ENCODE measurements around the gene DPT. TPM values are rescaled to one million over a fixed set of nuclear protein-coding genes. Genes with fewer than 3 reads are reported as not detected.

The DPT gene
- polyA plus RNA-seq, 1 donor (not counting 4 experiments of a cell fraction or from before 2014, with no cell fraction given): not detected

DNA sequence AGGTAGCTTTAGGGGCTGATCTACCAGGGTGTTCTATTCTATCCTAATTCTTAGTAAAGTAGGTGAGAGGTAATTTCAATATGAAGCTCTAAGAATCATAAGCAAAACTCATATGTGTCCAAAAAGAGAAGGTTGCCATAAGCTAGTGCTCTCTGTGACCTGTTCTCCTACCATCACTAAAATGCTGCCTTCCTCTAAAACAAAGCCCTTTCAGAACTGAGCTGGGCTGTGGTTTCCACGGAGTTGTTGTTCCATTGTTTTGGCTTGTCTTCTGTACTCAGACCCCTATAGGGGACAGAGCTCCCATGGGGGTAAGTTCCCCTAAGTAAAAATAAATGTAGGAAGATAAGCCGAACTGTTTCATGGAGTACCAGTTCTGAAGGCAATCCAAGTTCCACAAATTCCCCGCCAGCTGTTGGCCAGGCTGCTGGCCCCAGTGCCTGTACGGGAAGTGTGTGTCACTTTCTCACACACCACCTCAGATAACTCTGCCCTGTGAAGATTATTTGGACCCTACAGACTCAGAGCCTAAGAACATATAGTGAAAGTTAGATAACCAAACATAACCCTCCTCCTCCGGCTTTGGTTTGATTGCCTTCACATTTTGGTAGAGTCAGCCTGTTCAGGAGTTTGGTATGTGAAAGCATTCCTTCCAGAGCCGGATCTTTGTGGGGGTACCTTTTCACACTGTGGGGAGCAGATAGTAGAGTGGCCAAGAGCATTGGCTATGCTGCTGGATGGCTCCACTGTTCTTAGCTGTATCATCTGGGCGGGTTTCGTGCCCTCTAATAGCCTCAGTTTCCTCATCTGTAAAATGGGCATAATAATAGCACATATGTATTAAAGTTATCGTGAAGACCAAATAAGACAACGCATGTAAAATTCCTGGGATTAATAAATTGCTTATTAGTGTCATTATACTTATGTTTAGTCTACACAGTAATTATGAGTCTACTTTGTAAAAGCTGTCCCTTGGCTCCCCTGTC lies 10.8 kb downstream of the DPT start:
- TF ChIP-seq, protein P1, sequence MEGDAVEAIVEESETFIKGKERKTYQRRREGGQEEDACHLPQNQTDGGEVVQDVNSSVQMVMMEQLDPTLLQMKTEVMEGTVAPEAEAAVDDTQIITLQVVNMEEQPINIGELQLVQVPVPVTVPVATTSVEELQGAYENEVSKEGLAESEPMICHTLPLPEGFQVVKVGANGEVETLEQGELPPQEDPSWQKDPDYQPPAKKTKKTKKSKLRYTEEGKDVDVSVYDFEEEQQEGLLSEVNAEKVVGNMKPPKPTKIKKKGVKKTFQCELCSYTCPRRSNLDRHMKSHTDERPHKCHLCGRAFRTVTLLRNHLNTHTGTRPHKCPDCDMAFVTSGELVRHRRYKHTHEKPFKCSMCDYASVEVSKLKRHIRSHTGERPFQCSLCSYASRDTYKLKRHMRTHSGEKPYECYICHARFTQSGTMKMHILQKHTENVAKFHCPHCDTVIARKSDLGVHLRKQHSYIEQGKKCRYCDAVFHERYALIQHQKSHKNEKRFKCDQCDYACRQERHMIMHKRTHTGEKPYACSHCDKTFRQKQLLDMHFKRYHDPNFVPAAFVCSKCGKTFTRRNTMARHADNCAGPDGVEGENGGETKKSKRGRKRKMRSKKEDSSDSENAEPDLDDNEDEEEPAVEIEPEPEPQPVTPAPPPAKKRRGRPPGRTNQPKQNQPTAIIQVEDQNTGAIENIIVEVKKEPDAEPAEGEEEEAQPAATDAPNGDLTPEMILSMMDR (optimal IDR thresholded peaks at IDR 0.05 in 1 of 3, IDR thresholded peaks at IDR 0.05 in 1 of 3, conservative IDR thresholded peaks at IDR 0.05 in 1 of 3; ENCODE audit: extremely low read depth in 1 of 3, insufficient read depth in 2 of 3, low read length in 3 of 3): no peak
- no peak for TF ChIP-seq EZH2 (IDR thresholded peaks at IDR 0.05; ENCODE audit: low read length)
- Histone ChIP-seq H2AFZ (ENCODE audit: control insufficient read depth, low read length) (no peak overlapping the region), H3K4me2 (ENCODE audit: control insufficient read depth, extremely low read depth, insufficient read depth, low read depth, low read length) (peak overlapping the region; percentile 42), H3K9me1 (ENCODE audit: control insufficient read depth, extremely low read depth, insufficient read depth, low read length) (no peaks in the 10 kb centered on the region), H4K20me1 (ENCODE audit: control insufficient read depth, extremely low read depth, insufficient read depth, low read length) (no peaks in the 10 kb centered on the region), H3K27me3 (ENCODE audit: control insufficient read depth, extremely low read depth, insufficient read depth, low read length) (no peaks in the 10 kb centered on the region), H3K4me1 (ENCODE audit: control insufficient read depth, extremely low read depth, insufficient read depth, low read length) (peaks cover 20% of the 10 kb centered on the region), H3K79me2 (ENCODE audit: control insufficient read depth, insufficient read depth, low read length) (no peaks in the 10 kb centered on the region), H3K9ac (ENCODE audit: control insufficient read depth, extremely low read depth, insufficient read depth, low read length) (no peak overlapping the region), H3K27ac (ENCODE audit: control insufficient read depth, insufficient read depth, low read length) (no peak overlapping the region), H3K4me3 (ENCODE audit: control insufficient read depth in 2 of 3, extremely low read depth in 1 of 3, insufficient read depth in 2 of 3, low read depth in 1 of 3, low read length in 3 of 3) (no peak overlapping the region), H3K9me3 (ENCODE audit: control insufficient read depth, low read depth, low read length) (no peaks in the 10 kb centered on the region), H3K36me3 (ENCODE audit: control insufficient read depth in 2 of 2, extremely low read depth in 1 of 2, insufficient read depth in 2 of 2, low read length in 2 of 2) (no peaks in the 10 kb centered on the region)
- FAIRE-seq: no peak
- DNase-seq (ENCODE audit: low read depth, low spot score): no peak
- dilution Hi-C loops (cut with MboI; ENCODE audit: extremely low pct_ligation_motif_present, low sequenced_read_pairs): no loop called here

DNA sequence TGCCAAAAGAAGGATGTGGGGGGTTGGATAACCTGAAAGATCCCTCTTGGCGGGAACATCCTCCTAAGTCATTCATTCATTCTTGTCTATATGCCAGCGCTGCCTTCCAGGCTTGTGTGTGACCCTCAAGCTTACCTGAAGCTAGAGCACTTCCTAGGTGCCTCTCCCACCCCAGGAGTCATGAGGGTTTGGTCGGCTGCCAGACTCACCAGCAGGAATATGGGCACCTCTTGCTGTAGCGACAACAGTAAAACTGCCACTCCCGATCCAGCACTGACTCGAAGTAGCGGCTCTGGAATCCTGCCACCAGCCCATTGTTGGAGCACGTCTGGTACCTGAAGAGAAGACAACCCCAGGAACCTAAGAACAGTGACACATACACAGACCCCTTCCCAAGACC lies 15.0 kb downstream of the DPT start:
- H3K79me2 ChIP-seq (ENCODE audit: control insufficient read depth, insufficient read depth, low read length): no peaks in the 10 kb centered on the region
- H2AFZ ChIP-seq (ENCODE audit: control insufficient read depth, low read length): peak overlapping the region; percentile 36
- H3K4me1 ChIP-seq (ENCODE audit: control insufficient read depth, extremely low read depth, insufficient read depth, low read length): peaks cover 28% of the 10 kb centered on the region
- no peak overlapping the region for H3K27ac ChIP-seq (ENCODE audit: control insufficient read depth, insufficient read depth, low read length)
- no peak overlapping the region for H3K9ac ChIP-seq (ENCODE audit: control insufficient read depth, extremely low read depth, insufficient read depth, low read length)
- H3K4me2 ChIP-seq (ENCODE audit: control insufficient read depth, extremely low read depth, insufficient read depth, low read depth, low read length): peak overlapping the region; percentile 36
- H3K4me3 ChIP-seq (ENCODE audit: control insufficient read depth in 2 of 3, extremely low read depth in 1 of 3, insufficient read depth in 2 of 3, low read depth in 1 of 3, low read length in 3 of 3): no peak overlapping the region
- no peaks in the 10 kb centered on the region for H4K20me1 ChIP-seq (ENCODE audit: control insufficient read depth, extremely low read depth, insufficient read depth, low read length)
- no peaks in the 10 kb centered on the region for H3K9me3 ChIP-seq (ENCODE audit: control insufficient read depth, low read depth, low read length)
- DNase-seq (ENCODE audit: low read depth, low spot score): no peak
- H3K36me3 ChIP-seq (ENCODE audit: control insufficient read depth in 2 of 2, extremely low read depth in 1 of 2, insufficient read depth in 2 of 2, low read length in 2 of 2): no peaks in the 10 kb centered on the region
- dilution Hi-C loops (cut with MboI; ENCODE audit: extremely low pct_ligation_motif_present, low sequenced_read_pairs): no loop called here
- H3K27me3 ChIP-seq (ENCODE audit: control insufficient read depth, extremely low read depth, insufficient read depth, low read length): no peaks in the 10 kb centered on the region
- no peak for FAIRE-seq
- TF ChIP-seq EZH2 (IDR thresholded peaks at IDR 0.05; ENCODE audit: low read length): no peak
- TF ChIP-seq, protein P1 (optimal IDR thresholded peaks at IDR 0.05 in 1 of 3, IDR thresholded peaks at IDR 0.05 in 1 of 3, conservative IDR thresholded peaks at IDR 0.05 in 1 of 3; ENCODE audit: extremely low read depth in 1 of 3, insufficient read depth in 2 of 3, low read length in 3 of 3): no peak
- H3K9me1 ChIP-seq (ENCODE audit: control insufficient read depth, extremely low read depth, insufficient read depth, low read length): no peaks in the 10 kb centered on the region

Data from keratinocyte (primary cell).